OCI-LY3 (cell line): ENCODE measurements around the gene CNRIP1.

ENCODE experiments used
- H2AFZ ChIP-seq: fragments of 200-600, 300-600 bp; shearing (Covaris generic); 2 replicates; pipeline ENCODE4 v1.6.0; 2014; ENCODE audit warnings: antibody characterized with exemption, low read depth, low read length
- H3K27ac ChIP-seq: fragments of 200-600, 300-600 bp; sonication (generic); 2 replicates; pipeline ENCODE4 v1.5.1; 2014; ENCODE audit warnings: mild to moderate bottlenecking, low read length, moderate library complexity, mixed read lengths
- H3K27me3 ChIP-seq: fragments of 200-600, 300-600 bp; sonication (generic); 2 replicates; pipeline ENCODE4 v1.6.1; 2014; ENCODE audit warnings: low read depth, low read length, mixed read lengths
- H3K36me3 ChIP-seq: fragments of 200-600, 300-600 bp; sonication (generic); replicated peaks from 2 replicates; pipeline ENCODE3; 2014; ENCODE audit warnings: low read depth, low read length, mixed read lengths
- H3K4me1 ChIP-seq: fragments of 300-600, 200-600 bp; sonication (generic); 2 replicates; pipeline ENCODE4 v1.6.1; 2014; ENCODE audit warnings: low read length, mixed read lengths
- H3K4me2 ChIP-seq: fragments of 200-600, 300-600 bp; sonication (generic); 2 replicates; pipeline ENCODE4 v1.6.1; 2014; ENCODE audit warnings: low read length, mixed read lengths
- H3K4me3 ChIP-seq: fragments of 300-600, 200-600 bp; sonication (generic); 2 replicates; pipeline ENCODE4 v1.5.1; 2014; ENCODE audit warnings: antibody characterized with exemption, mild to moderate bottlenecking, low read length, moderate library complexity
- H3K79me2 ChIP-seq: fragments of 300-600, 200-600 bp; shearing (Covaris generic); 2 replicates; pipeline ENCODE4 v1.6.1; 2014; ENCODE audit warnings: mild to moderate bottlenecking, low read length, mixed read lengths
- H3K9ac ChIP-seq: fragments of 300-600, 200-600 bp; shearing (Covaris generic); 2 replicates; pipeline ENCODE4 v1.6.0; 2014; ENCODE audit warnings: mild to moderate bottlenecking, low read length, moderate library complexity
- H3K9me3 ChIP-seq: fragments of 200-600, 300-600 bp; shearing (Covaris generic); 2 replicates; pipeline ENCODE4 v1.6.1; 2014; ENCODE audit warnings: low read length, mixed read lengths; ENCODE audit not compliant: insufficient read depth
- H4K20me1 ChIP-seq: fragments of 200-600, 300-600 bp; sonication (generic); 2 replicates; pipeline ENCODE4 v1.6.1; 2016; ENCODE audit warnings: low read length, mixed read lengths; ENCODE audit not compliant: insufficient read depth
- EZH2phosphoT487 ChIP-seq: fragments of 200-600 bp; shearing (Covaris generic); IDR thresholded peaks from 2 replicates; pipeline ENCODE4 v1.6.1; 2018; ENCODE audit warnings: antibody characterized with exemption, mixed run types, low read depth
- TF ChIP-seq, protein P1 (sequence below): fragments of 200-600, 300-600 bp; sonication (generic); IDR thresholded peaks from 2 replicates; pipeline ENCODE4 v1.5.1; 2014; ENCODE audit warnings: antibody characterized with exemption, low read length, low read depth

CNRIP1 gene

DNA sequence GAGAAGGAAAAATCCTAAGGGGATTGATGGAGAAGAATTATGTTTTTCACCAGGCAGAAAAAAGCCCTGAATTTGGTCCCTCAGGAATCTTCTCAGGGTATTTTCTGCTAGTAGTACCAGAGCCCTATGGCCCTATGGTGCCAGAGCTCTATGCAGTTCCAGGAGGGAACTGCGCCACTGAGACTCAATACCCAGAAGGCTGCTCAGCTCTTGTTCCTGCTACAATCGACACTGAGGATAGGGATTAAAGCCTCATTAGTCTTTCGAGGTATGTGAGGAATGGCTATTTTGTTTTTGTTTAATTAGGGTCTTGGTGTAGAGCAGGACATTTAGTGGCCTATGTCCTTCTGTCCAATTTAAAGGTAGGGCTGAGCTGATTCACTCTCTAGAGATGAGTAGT lies 45.7 kb downstream of the CNRIP1 start:
- Histone ChIP-seq H3K36me3 (no peaks in the 10 kb centered on the region), H4K20me1 (no peaks in the 10 kb centered on the region), H2AFZ (no peak overlapping the region), H3K79me2 (no peaks in the 10 kb centered on the region), H3K4me2 (no peak overlapping the region), H3K27ac (no peak overlapping the region), H3K9ac (no peak overlapping the region), H3K9me3 (no peaks in the 10 kb centered on the region), H3K4me1 (peaks cover 9% of the 10 kb centered on the region), H3K4me3 (no peak overlapping the region), H3K27me3 (peaks cover 13% of the 10 kb centered on the region; the same call in 1 of the 2 replicates)
- TF ChIP-seq, protein P1, sequence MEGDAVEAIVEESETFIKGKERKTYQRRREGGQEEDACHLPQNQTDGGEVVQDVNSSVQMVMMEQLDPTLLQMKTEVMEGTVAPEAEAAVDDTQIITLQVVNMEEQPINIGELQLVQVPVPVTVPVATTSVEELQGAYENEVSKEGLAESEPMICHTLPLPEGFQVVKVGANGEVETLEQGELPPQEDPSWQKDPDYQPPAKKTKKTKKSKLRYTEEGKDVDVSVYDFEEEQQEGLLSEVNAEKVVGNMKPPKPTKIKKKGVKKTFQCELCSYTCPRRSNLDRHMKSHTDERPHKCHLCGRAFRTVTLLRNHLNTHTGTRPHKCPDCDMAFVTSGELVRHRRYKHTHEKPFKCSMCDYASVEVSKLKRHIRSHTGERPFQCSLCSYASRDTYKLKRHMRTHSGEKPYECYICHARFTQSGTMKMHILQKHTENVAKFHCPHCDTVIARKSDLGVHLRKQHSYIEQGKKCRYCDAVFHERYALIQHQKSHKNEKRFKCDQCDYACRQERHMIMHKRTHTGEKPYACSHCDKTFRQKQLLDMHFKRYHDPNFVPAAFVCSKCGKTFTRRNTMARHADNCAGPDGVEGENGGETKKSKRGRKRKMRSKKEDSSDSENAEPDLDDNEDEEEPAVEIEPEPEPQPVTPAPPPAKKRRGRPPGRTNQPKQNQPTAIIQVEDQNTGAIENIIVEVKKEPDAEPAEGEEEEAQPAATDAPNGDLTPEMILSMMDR = no peak
- no peak for TF ChIP-seq EZH2phosphoT487

DNA sequence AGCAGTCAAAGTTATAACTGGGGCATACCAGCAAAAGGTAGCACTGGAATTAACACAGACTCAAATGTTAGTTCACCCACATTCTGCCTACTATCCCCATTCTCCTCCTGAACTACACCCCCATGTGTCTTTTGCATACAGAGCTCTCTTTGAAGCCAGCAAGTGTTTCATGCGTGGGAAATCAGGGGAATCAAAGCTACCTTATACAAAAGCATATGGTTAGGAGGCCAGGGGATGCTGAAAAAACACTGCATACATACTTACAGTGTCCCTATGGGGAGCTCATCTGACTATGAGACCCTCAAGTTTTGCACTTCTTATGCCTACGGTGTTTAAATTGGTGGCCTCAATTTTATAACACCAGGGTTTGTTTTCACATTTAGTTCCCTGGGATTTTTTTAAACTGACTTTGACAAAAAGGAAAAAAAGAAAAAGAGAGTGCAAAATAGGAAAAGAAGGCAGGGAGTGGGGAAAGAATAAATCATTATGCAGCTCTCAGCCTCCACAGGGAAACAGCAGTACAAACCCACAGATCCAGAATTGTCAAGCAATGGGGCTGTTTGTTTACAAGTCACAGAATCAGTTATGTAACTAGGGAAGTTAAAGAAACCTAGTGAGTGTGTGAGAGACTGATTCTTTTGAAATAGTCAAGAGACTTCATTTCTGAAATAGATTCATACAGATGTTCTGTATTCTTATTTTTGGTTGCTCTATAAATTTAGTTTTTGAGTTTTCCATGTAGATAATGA lies 47.3 kb downstream of the CNRIP1 start:
- Histone ChIP-seq H3K9me3 (no peaks in the 10 kb centered on the region), H3K4me3 (no peak overlapping the region), H3K4me1 (peaks cover 9% of the 10 kb centered on the region), H2AFZ (no peak overlapping the region), H3K9ac (no peak overlapping the region), H3K79me2 (no peaks in the 10 kb centered on the region), H3K27me3 (peaks cover 13% of the 10 kb centered on the region; the same call in 1 of the 2 replicates), H3K36me3 (no peaks in the 10 kb centered on the region), H3K27ac (no peak overlapping the region), H3K4me2 (no peak overlapping the region), H4K20me1 (no peaks in the 10 kb centered on the region)
- TF ChIP-seq, protein P1 = no peak
- TF ChIP-seq EZH2phosphoT487 = no peak

DNA sequence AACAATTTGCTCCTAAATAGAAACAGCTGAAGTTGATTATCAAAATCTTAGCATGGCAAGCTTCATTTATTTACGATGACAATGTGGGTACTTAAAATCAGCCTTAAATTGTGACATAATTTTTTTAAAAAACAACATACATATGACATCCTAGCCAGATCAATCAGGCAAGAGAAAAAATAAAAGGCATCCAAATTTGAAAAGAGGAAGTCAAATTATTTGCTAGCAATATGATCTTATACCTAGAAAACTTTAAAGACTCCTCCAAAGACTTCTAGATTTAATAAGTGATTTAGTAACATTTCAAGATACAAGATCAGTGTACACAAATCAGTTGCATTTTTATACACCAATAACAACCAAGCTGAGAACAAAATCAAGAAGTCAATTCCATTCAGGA lies 53.1 kb downstream of the CNRIP1 start:
- TF ChIP-seq, protein P1 = no peak
- TF ChIP-seq EZH2phosphoT487 = no peak
- Histone ChIP-seq H3K27ac (no peak overlapping the region), H3K36me3 (no peaks in the 10 kb centered on the region)

DNA sequence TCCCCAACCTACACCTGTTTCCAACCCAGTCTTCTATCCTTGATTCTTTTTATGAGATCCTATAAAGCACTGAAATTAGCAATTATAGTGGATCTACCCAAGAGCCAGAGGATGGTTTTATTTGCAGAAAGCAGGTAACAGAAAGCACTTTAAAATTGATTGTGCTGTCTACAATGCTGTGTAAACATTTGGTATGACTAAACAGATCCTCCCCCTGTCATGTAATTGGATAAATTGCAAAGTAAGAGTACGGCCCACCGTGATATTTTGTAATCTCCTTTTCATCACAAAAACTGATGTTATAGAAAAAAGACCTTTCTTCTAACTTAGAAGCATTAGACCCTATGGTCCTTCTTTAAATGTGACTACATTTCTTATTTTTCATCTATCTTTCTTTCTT lies 56.1 kb downstream of the CNRIP1 start:
- Histone ChIP-seq H3K27ac (no peak overlapping the region), H3K4me1 (no peaks in the 10 kb centered on the region), H3K36me3 (no peaks in the 10 kb centered on the region)

More for the DNA sequence above, 53.1 kb downstream of the CNRIP1 start:
- no peaks in the 10 kb centered on the region for H3K9me3 ChIP-seq
- no peaks in the 10 kb centered on the region for H3K27me3 ChIP-seq
- no peak overlapping the region for H3K4me2 ChIP-seq
- H3K79me2 ChIP-seq = no peaks in the 10 kb centered on the region
- H4K20me1 ChIP-seq = no peaks in the 10 kb centered on the region
- no peak overlapping the region for H3K9ac ChIP-seq
- H3K4me1 ChIP-seq = no peaks in the 10 kb centered on the region
- H2AFZ ChIP-seq = no peak overlapping the region
- no peak overlapping the region for H3K4me3 ChIP-seq

More for the DNA sequence above, 56.1 kb downstream of the CNRIP1 start:
- H3K4me3 ChIP-seq = no peak overlapping the region
- no peaks in the 10 kb centered on the region for H4K20me1 ChIP-seq
- no peak overlapping the region for H3K9ac ChIP-seq
- H3K27me3 ChIP-seq = no peaks in the 10 kb centered on the region; the same call in 1 of the 2 replicates
- no peak overlapping the region for H3K4me2 ChIP-seq
- no peaks in the 10 kb centered on the region for H3K9me3 ChIP-seq
- TF ChIP-seq, protein P1 = no peak
- TF ChIP-seq EZH2phosphoT487 = no peak
- H2AFZ ChIP-seq = no peak overlapping the region
- no peaks in the 10 kb centered on the region for H3K79me2 ChIP-seq
